DND-41 (cell line): Measurements from ENCODE around the gene CDHR2.

Experiments
- EZH2 ChIP-seq: IDR thresholded peaks from 3 replicates; pipeline ENCODE4 v1.6.1; 2012; ENCODE audit warnings: borderline replicate concordance, low read depth, mild to moderate bottlenecking, moderate library complexity, low read length, inconsistent platforms; ENCODE audit not compliant: severe bottlenecking
- TF ChIP-seq, protein P1 (sequence below): IDR thresholded peaks from 2 replicates; pipeline ENCODE4 v1.5.1; 2012; ENCODE audit warnings: borderline replicate concordance, low read length, moderate library complexity, mild to moderate bottlenecking; ENCODE audit not compliant: poor library complexity, severe bottlenecking; ENCODE audit errors: extremely low read depth

GRCh38 chr5:176636426-176636825 lies 87.3 kb downstream of the CDHR2 start:
- TF ChIP-seq, protein P1, sequence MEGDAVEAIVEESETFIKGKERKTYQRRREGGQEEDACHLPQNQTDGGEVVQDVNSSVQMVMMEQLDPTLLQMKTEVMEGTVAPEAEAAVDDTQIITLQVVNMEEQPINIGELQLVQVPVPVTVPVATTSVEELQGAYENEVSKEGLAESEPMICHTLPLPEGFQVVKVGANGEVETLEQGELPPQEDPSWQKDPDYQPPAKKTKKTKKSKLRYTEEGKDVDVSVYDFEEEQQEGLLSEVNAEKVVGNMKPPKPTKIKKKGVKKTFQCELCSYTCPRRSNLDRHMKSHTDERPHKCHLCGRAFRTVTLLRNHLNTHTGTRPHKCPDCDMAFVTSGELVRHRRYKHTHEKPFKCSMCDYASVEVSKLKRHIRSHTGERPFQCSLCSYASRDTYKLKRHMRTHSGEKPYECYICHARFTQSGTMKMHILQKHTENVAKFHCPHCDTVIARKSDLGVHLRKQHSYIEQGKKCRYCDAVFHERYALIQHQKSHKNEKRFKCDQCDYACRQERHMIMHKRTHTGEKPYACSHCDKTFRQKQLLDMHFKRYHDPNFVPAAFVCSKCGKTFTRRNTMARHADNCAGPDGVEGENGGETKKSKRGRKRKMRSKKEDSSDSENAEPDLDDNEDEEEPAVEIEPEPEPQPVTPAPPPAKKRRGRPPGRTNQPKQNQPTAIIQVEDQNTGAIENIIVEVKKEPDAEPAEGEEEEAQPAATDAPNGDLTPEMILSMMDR = no peak
- TF ChIP-seq EZH2 = no peak
